ENCODE data around the gene GLP1R.
A peak's percentile ranks its signal among the peaks of the same experiment; 100 is the strongest.

GLP1R gene

GRCh38 chr6:39086294-39086693 is 37.7 kb downstream of the GLP1R start:
- no peak for DNase-seq (ENCODE audit: low read depth in 3 of 3)

GRCh38 chr6:39086711-39087110 is 38.1 kb downstream of the GLP1R start:
- no peak for DNase-seq (ENCODE audit: low read depth in 3 of 3)

GRCh38 chr6:39087197-39087596 is 38.6 kb downstream of the GLP1R start:
- no peak for DNase-seq (ENCODE audit: low read depth in 3 of 3)

- no peak for DNase-seq (ENCODE audit: low read depth in 3 of 3)
Observed at GRCh38 chr6:39088331-39088730, 39.8 kb downstream of the GLP1R start.

DNA sequence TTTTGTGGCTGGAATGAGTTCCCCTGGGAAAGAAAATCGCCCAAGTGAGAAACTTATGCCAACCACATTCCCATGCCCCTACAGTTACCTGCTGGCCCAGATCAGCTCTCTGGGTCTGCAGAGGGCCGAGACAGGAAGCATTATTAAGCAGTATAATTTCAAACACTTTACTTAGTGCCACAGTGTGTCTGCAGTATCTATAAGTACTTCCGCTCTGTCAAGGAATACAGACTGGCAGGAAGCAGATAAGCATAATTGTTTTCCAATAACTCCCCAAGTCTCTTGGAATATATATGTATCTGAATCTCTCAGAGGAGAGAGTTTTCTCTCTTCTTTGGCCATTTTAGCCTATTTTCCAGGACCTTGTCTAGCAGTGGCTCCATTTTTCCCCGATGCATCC is 41.5 kb downstream of the GLP1R start:
- no peak for DNase-seq (ENCODE audit: low read depth in 3 of 3)

GRCh38 chr6:39091220-39091619 is 42.6 kb downstream of the GLP1R start:
- DNase-seq (ENCODE audit: low read depth in 3 of 3), result no peak

- DNase-seq (ENCODE audit: low read depth in 3 of 3), result no peak
Observed at GRCh38 chr6:39092124-39092523, 43.5 kb downstream of the GLP1R start.

DNA sequence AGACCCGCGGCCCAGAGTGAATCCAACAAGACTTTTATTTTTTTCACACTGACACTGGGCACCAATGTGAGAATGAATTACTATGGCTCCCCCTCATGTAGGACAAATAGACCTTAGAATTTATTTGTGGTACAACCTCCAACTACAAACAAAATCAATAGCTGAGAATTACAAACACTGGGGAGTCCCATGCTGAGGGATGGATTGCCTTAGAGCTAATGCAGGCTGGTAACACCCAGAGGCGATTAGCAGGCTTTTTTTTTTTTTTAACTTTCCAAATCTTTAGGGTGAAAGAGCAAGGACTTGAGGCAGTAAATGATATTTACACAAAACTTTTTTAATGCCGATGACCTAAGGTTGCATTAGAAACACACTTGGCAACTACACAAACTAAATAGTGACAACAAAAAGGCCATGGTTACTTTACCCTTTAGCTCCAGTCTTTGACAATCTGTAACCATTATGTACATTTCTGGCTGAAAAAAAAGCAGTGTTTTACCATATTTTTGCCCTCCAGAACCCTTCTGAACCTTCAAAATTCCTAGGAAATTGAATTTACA is 44.6 kb downstream of the GLP1R start:
- DNase-seq (ENCODE audit: low read depth in 3 of 3), result no peak

DNA sequence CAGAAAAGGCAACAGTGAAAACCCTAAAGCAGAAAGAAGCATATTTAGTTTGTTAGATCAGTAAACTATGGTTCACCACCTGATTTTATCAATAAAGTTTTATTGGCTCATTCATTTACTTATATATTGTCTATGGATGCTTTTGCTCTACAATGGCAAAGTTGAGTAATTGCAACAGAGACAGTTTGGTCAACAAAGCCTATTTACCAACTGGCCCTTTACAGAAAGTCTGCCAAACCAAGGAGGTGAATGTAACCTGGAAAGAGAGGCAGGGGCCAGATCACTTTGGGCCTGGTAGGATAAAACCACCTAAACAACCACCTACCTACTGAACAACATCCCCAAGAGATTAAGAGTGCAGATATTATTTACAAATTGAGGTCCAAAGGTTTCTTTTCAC is 47.0 kb downstream of the GLP1R start:
- DNase-seq (ENCODE audit: low read depth in 3 of 3), result no peak

DNA sequence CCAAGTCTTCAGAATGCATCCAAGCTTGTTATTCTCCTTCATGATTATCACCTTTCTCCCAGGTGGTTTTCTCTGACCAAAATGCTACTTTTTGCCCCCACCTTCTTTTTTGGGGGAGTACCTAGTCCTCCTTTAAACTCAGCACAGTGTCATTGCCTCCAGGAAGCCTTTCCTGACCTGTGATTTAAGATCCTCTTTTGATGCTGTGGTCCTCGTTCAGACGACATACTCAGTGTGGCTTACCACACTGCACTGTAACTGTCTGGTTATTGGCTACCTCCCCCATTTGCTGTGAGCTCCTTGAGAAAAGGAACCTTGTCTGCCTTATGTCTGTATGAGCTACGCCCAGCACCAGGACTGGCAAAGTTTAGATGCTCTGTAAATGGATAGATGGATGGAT is 51.8 kb downstream of the GLP1R start:
- DNase-seq (ENCODE audit: low read depth in 3 of 3), result no peak

DNA sequence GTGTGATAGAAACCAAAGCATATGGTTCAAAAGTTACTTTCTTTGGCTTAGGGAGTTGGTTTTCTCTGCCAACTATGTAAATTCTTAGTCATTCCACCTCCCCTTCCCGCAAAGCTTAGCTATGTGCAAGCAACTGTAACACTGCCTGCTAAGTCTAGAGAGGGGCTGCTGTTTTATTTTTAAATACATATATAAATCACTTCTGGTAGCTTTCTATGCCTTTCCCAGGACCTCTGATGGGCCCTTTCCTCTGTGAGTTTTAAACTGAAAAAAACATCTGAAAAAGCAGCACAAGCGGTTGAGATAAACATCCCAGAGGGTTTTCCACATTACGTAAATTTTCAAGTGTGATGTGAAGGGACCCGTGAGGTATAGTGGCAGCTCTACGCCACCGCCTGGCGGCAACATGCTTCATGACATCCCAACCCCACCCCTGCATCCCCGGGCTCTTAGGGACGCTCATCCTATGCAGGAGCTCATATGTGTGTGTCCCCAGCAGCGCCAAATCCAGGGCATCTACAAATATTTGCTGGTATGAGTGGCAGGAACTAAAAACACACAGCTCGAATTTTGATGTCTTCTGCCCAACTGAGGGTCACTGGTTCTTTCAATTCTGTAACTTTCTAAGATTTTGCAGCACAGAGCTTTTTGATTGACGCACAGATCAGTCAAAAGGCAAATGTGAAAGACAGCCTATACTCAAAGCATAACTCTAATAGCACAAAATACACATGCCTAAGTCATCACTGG is 53.7 kb downstream of the GLP1R start:
- no peak for DNase-seq (ENCODE audit: low read depth in 3 of 3)

GRCh38 chr6:39102821-39103136 is 54.2 kb downstream of the GLP1R start:
- no peak for DNase-seq (ENCODE audit: low read depth in 3 of 3)

DNA sequence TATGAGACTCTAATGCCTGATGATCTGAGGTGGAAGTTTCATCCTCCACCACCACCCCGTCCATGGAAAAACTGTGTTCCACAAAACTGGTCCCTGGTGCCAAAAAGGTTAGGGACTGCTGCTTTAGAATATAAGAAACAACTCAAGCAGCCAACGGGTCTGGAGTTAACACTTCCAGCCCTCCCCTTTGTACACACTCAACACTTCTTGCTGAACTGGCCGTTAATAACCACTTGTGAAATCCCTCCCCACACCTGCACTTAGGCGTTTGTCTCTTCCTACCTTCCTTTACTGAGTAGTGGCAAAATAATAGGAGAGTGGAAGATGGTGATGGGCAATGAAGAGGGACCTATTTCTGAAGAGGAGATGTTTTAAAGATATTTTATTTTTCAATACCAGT is 55.9 kb downstream of the GLP1R start:
- DNase-seq (ENCODE audit: low read depth in 3 of 3), result no peak

DNA sequence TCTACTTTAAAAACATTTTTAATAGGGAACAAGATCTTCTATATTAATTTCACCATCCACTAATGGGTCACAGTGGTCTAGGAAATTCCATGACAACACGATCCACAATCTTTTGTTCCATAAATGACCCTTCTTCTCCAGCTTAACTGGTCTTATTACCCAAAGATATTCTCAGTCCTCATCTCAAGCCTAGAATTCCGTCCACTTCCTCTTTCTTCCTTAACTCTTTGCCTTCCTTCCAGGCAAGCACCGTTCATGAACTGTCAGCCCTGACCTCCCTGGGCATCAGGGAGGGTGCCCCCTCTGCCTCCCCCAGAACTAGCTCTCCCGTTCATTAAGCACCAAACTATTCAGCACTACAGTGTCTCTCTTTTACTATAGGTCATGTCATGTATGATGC is 58.5 kb downstream of the GLP1R start:
- no peak for DNase-seq (ENCODE audit: low read depth in 3 of 3)

- DNase-seq (ENCODE audit: low read depth in 3 of 3), result no peak
Observed at GRCh38 chr6:39107641-39108040, 59.1 kb downstream of the GLP1R start.

- DNase-seq (ENCODE audit: low read depth in 3 of 3), result no peak
Observed at GRCh38 chr6:39108041-39108839, 59.7 kb downstream of the GLP1R start.

GRCh38 chr6:39111280-39111679 is 62.7 kb downstream of the GLP1R start:
- DNase-seq (ENCODE audit: low read depth in 3 of 3), result no peak

GRCh38 chr6:39113788-39114187 is 65.2 kb downstream of the GLP1R start:
- DNase-seq (ENCODE audit: low read depth in 3 of 3), result no peak

DNA sequence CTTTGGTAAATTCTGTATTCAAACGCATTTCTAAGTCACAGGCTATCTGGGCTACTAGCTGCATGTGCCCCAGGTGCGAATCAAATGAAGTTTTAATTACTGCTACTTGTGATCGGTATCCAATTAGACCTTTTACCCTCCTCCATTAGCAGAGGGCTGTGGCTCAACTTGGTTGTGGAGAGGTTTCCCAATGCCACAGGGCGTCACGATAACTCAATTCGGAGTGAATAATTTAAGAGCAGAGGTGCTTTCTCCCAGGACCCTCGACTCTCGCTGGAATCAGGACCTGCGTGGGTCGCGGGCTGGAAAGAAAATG is 65.8 kb downstream of the GLP1R start:
- DNase-seq (ENCODE audit: low read depth in 3 of 3), result no peak

DNA sequence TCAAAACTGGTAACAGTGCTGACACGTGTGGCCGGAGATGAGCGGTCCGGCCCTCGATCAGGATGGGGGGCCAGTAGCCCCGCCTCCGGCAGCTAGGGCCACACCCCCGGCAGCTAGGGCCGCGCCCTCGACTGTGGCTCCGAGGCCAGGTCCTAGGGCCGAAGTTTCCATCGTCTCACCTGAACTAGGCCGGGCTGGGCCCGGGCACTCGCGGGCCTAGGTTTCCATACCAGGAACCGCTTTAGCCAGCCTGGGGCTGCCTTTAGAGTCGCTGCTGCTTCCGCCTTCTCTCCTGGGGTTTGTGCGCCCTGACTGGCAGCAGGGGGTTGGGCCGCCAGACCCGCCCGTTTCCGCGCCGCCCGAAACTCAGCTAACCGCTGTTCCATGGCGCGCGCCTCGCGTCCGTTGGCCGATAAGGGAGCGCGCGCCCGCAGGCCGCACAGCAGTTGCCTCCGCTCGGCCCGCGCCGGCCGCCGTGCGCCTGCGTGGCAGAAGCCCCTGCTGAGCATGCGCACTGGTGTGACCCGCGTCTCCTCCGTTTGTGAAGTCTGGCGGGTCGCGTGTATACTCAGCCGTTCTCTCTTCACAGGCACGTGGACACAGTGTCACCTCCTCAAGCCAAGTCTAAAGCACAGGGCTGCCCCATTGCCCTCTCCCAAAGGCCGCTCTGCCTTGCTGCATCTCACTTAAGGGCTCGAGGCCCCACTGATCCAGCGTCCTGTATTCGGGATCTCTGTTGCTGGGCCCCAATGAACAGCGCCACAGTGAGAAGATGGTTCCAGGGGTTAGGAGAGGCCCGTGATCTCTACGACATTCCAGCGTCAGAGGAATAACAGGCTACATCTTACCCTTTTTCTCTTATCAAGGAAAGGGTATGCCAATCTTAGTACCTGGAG is 66.4 kb downstream of the GLP1R start, which contains the start of gene SAYSD1:
SAYSD1 (minus strand) TSS at position 483 of the 896 bp plus-strand sequence; CDS start at position 386, 97 bp downstream.
- DNase-seq (ENCODE audit: low read depth in 3 of 3), result peak; percentile 84 to 87 (median 85)

DNA sequence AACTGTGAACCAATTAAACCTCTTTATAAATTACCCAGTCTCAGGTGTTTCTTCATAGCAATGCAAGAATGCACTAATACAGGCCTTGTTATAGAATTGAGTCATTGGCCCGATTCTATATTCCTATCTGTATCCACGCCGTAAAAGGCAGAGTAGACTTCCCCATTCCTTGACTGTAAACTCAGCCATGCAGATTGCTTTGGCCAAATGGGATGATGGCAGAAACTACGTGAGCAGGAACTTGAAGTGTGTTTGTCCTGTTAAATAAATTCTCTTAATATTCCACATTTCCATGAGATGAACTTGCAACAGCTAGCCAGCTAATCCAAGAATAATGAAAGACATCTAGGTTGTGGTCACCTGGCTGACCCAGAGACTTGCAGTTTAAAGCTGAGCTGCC is 70.3 kb downstream of the GLP1R start:
- no peak for DNase-seq (ENCODE audit: low read depth in 3 of 3)

- no peak for DNase-seq (ENCODE audit: low read depth in 3 of 3)
Observed at GRCh38 chr6:39124114-39124513, 75.5 kb downstream of the GLP1R start.
